SU-DHL-6 (cell line): ENCODE results near the gene OR4S2.

Experiments
- H2AFZ ChIP-seq: fragments of 200-600 bp; sonication (generic); 2 replicates; pipeline ENCODE4 v1.6.1; 2014; ENCODE audit warnings: low read depth, mild to moderate bottlenecking, moderate library complexity, mixed read lengths, antibody characterized with exemption, low read length; ENCODE audit not compliant: severe bottlenecking
- H3F3A ChIP-seq: fragments of 200-600 bp; shearing (Covaris generic); 2 replicates; pipeline ENCODE4 v1.6.0; 2016; ENCODE audit warnings: antibody characterized with exemption, mild to moderate bottlenecking; ENCODE audit not compliant: insufficient read depth
- H3K27ac ChIP-seq: fragments of 200-600 bp; sonication (generic); 2 replicates; pipeline ENCODE4 v1.5.1; 2016; ENCODE audit warnings: low read depth, mild to moderate bottlenecking, low read length, moderate library complexity, mixed read lengths
- H3K27me3 ChIP-seq: fragments of 200-600 bp; sonication (generic), shearing (Covaris generic); 2 replicates; pipeline ENCODE4 v1.6.0; 2014; ENCODE audit warnings: mild to moderate bottlenecking, low read length
- H3K36me3 ChIP-seq: fragments of 200-600 bp; sonication (generic); 2 replicates; pipeline ENCODE4 v1.6.1; 2014; ENCODE audit warnings: mild to moderate bottlenecking, low read length, mixed read lengths
- H3K4me2 ChIP-seq: fragments of 300-600, 200-600 bp; shearing (Covaris generic), sonication (generic); 2 replicates; pipeline ENCODE4 v1.6.0; 2014; ENCODE audit warnings: low read length, low read depth, mild to moderate bottlenecking; ENCODE audit not compliant: poor library complexity, severe bottlenecking
- H3K4me3 ChIP-seq: fragments of 200-600 bp; sonication (generic); 2 replicates; pipeline ENCODE4 v1.5.1; 2014; ENCODE audit warnings: antibody characterized with exemption, low read length, mild to moderate bottlenecking, mixed read lengths; ENCODE audit not compliant: insufficient read depth, poor library complexity, severe bottlenecking
- H3K79me2 ChIP-seq: fragments of 200-600 bp; sonication (generic); 2 replicates; pipeline ENCODE4 v1.6.1; 2014; ENCODE audit warnings: mild to moderate bottlenecking, low read length, moderate library complexity; ENCODE audit not compliant: insufficient read depth
- H3K9ac ChIP-seq: fragments of 200-600 bp; sonication (generic); 2 replicates; pipeline ENCODE4 v1.7.0; 2014; ENCODE audit warnings: mild to moderate bottlenecking, low read length
- H3K9me2 ChIP-seq: fragments of 200-600 bp; sonication (generic); replicated peaks from 2 replicates; pipeline ENCODE4 v1.6.1; 2014; ENCODE audit warnings: low read length; ENCODE audit not compliant: insufficient read depth
- H3K9me3 ChIP-seq: fragments of 200-600 bp; sonication (generic); 2 replicates; pipeline ENCODE4 v1.6.1; 2014; ENCODE audit warnings: low read length, mixed read lengths; ENCODE audit not compliant: insufficient read depth
- H4K20me1 ChIP-seq: fragments of 200-600 bp; sonication (generic); 2 replicates; pipeline ENCODE4 v1.6.1; 2014; ENCODE audit warnings: low read depth, mild to moderate bottlenecking, antibody characterized with exemption, low read length, moderate library complexity, mixed read lengths
- EZH2phosphoT487 ChIP-seq: fragments of 200-600 bp; sonication (generic), shearing (Covaris generic); conservative IDR thresholded peaks from 2 replicates; pipeline ENCODE4 v1.6.1; 2018; ENCODE audit warnings: mild to moderate bottlenecking, antibody characterized with exemption, low read length, moderate library complexity, mixed read lengths
- TF ChIP-seq, protein P1 (sequence below): fragments of 200-600 bp; sonication (generic); IDR thresholded peaks from one replicate; pipeline ENCODE4 v1.5.1; 2017; ENCODE audit warnings: antibody characterized with exemption, mild to moderate bottlenecking, low read length, moderate library complexity; ENCODE audit not compliant: insufficient read depth, poor library complexity, severe bottlenecking

The OR4S2 gene, protein sequence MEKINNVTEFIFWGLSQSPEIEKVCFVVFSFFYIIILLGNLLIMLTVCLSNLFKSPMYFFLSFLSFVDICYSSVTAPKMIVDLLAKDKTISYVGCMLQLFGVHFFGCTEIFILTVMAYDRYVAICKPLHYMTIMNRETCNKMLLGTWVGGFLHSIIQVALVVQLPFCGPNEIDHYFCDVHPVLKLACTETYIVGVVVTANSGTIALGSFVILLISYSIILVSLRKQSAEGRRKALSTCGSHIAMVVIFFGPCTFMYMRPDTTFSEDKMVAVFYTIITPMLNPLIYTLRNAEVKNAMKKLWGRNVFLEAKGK

DNA sequence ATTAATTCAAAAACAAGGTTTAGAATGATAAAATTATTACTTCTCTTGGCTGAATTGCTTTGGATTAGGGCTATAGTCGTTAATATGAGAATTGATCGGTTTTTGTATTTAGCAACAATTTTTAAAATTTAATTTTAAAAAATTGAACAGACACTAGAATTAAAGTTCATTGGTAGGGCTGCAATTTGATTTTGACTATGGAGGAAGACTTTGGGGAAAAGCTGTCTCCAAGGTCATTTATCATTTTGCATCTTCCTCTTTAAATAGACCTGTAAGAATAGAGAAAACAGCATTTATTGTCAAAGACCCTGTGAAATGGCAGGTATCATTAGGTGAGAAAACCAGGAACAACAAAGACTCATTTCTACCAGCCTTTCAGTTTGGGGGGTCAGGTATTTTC, at the start of gene OR4S2:
OR4S2 (plus strand) TSS at position 301 of the 400 bp plus-strand sequence. CDS start 2,577 bp downstream, outside the sequence.
- TF ChIP-seq EZH2phosphoT487 = no peak
- TF ChIP-seq, protein P1, sequence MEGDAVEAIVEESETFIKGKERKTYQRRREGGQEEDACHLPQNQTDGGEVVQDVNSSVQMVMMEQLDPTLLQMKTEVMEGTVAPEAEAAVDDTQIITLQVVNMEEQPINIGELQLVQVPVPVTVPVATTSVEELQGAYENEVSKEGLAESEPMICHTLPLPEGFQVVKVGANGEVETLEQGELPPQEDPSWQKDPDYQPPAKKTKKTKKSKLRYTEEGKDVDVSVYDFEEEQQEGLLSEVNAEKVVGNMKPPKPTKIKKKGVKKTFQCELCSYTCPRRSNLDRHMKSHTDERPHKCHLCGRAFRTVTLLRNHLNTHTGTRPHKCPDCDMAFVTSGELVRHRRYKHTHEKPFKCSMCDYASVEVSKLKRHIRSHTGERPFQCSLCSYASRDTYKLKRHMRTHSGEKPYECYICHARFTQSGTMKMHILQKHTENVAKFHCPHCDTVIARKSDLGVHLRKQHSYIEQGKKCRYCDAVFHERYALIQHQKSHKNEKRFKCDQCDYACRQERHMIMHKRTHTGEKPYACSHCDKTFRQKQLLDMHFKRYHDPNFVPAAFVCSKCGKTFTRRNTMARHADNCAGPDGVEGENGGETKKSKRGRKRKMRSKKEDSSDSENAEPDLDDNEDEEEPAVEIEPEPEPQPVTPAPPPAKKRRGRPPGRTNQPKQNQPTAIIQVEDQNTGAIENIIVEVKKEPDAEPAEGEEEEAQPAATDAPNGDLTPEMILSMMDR = no peak
- Histone ChIP-seq H3K36me3 (no peaks in the 10 kb centered on the region), H3K79me2 (no peaks in the 10 kb centered on the region), H4K20me1 (no peaks in the 10 kb centered on the region), H3K9ac (no peak within 1 kb of the TSS), H3K27me3 (no peaks in the 10 kb centered on the region), H3F3A (no peaks in the 10 kb centered on the region), H3K9me2 (no peaks in the 10 kb centered on the region), H3K4me2 (no peak within 1 kb of the TSS), H2AFZ (no peak within 1 kb of the TSS), H3K4me3 (no peak within 1 kb of the TSS), H3K9me3 (no peaks in the 10 kb centered on the region), H3K27ac (no peak within 1 kb of the TSS)

DNA sequence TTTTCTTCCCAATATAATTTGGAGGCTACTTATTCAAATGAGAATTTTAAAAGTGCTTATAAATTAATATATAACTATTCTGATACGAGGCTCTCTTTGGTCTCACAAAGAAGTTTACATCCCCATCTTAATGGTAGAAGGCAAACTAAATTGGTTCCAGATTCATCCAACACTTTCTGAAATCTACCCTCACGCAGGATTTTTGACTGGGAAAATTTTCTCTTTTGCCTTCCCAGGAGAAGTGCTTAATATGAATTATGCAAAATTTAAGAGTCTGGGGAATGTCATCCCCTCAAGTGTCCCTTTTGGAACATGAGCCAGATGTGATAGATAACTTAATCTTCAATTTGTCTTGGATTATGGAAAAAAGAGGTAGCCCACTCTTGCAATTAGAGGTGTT, 40.6 kb upstream of the OR4S2 start, which contains the start of gene OR4C11:
OR4C11 (minus strand) TSS at position 101 of the 400 bp plus-strand sequence. CDS start 3,272 bp downstream, outside the sequence.
- no peaks in the 10 kb centered on the region for H3K9me3 ChIP-seq

DNA sequence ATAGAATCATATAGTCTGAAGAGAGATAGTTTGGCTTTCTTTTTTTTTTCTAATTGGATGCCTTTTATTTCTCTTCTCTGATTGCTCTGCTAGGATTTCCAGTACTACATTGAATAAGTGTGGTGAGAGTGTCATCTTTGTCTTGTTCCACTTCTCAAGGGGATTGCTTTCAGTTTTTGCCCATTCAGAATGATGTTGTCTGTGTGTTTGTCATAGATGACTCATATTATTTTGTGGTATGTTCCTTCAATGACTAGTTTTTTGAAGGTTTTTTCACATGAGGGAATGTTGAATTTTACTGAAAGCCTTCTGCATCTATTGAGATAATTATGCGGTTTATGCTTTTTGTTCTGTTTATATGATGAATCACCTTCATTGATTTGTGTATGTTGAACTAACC, 23.6 kb upstream of the OR4S2 start:
- no peak overlapping the region for H3K4me3 ChIP-seq
- no peaks in the 10 kb centered on the region for H4K20me1 ChIP-seq
- H3K9me3 ChIP-seq = no peaks in the 10 kb centered on the region
- no peaks in the 10 kb centered on the region for H3F3A ChIP-seq
- H2AFZ ChIP-seq = no peak overlapping the region
- H3K9me2 ChIP-seq = no peaks in the 10 kb centered on the region
- no peaks in the 10 kb centered on the region for H3K27me3 ChIP-seq
- no peak overlapping the region for H3K27ac ChIP-seq
- no peak overlapping the region for H3K4me2 ChIP-seq
- TF ChIP-seq, protein P1 = no peak
- TF ChIP-seq EZH2phosphoT487 = no peak
- no peaks in the 10 kb centered on the region for H3K36me3 ChIP-seq
- no peak overlapping the region for H3K9ac ChIP-seq
- H3K79me2 ChIP-seq = no peaks in the 10 kb centered on the region

More for the DNA sequence above, 40.6 kb upstream of the OR4S2 start, which contains the start of gene OR4C11:
- no peak within 1 kb of the TSS for H3K9ac ChIP-seq
- no peaks in the 10 kb centered on the region for H3F3A ChIP-seq
- H3K36me3 ChIP-seq = no peaks in the 10 kb centered on the region
- H4K20me1 ChIP-seq = no peaks in the 10 kb centered on the region
- H3K27ac ChIP-seq = no peak within 1 kb of the TSS
- H3K27me3 ChIP-seq = no peaks in the 10 kb centered on the region
- no peak within 1 kb of the TSS for H3K4me3 ChIP-seq
- no peak within 1 kb of the TSS for H2AFZ ChIP-seq
- TF ChIP-seq, protein P1 = no peak
- no peak for TF ChIP-seq EZH2phosphoT487
- H3K9me2 ChIP-seq = no peaks in the 10 kb centered on the region
- H3K79me2 ChIP-seq = no peaks in the 10 kb centered on the region
- no peak within 1 kb of the TSS for H3K4me2 ChIP-seq
